Measurements from ENCODE around the gene MYZAP.

- no peak for TF ChIP-seq EZH2 (IDR thresholded peaks at IDR 0.05; ENCODE audit: low read depth)
- peak; percentile 68 for TF ChIP-seq CTCF (conservative IDR thresholded peaks at IDR 0.05)
Measured at GRCh38 chr15:57611938-57612337, 20.2 kb downstream of the MYZAP start.

Measured in PC-9 (cell line).